GM21390 (cell line): ENCODE measurements around the gene MINK1.

Experiments
- ATAC-seq: cut with Tn5 transposase; IDR thresholded peaks from one replicate; pipeline ENCODE4 v1.9.1; 2021; ENCODE audit not compliant: unreplicated experiment

MINK1 gene

GRCh38 chr17:4945176-4945943, 112.2 kb downstream of the MINK1 start:
- no peak for ATAC-seq

- ATAC-seq, result no peak
These were observed 112.8 kb downstream of the MINK1 start for GRCh38 chr17:4945944-4946280.

DNA sequence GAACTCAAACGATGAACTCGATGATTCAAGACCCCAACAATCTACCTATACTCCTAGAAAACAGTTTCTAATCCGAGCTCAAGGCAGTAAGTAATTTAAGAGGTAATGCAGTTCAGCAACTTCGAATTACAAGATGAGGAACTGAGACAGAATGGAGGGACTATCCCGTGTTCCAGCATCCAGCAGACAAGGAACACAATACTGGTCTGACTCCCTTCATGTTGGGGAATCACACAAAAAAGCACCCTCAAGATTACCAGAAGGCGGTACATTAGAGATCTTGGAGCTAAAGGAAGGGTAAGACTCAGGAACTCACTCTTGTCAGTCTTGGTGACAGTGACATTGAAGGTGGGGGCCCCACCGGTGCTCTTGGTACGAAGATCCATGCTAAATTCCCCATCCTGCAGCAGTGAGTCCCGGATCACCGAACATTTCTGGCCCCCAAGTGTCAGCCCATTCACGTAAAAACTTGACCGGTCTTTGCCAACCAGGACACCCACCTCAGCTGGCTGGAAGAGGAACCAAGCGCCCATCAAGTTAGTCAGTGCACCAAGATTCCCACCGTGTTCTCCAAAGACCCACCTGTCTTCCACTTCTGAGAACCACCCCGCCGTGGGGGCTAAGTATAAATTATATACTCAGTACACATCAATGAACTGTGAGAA, 113.3 kb downstream of the MINK1 start:
- no peak for ATAC-seq

GRCh38 chr17:4947010-4947410, 113.9 kb downstream of the MINK1 start:
- no peak for ATAC-seq
